Activated CD8-positive, alpha-beta T cell treated with anti-CD3 and anti-CD28 coated beads for 36 hours (primary cell): Measurements from ENCODE around the gene ODF2. TPM values are rescaled to one million over a fixed set of nuclear protein-coding genes. Genes with fewer than 3 reads are reported as not detected.
"Not testable (repeated sequence)": the region's sequence is repeated elsewhere in the genome, so short reads cannot be mapped to it uniquely, and the experiment has no call there.

Experiments
- ATAC-seq: fragments of 200-7000 bp; cut with Tn5 transposase; one replicate; pipeline ENCODE4 v1.10.0; 2021; ENCODE audit warnings: mild to moderate bottlenecking, moderate library complexity
- CTCF ChIA-PET: fragments of 350-600 bp; sonication (Branson Sonifier 250); formaldehyde crosslinking; loops from one replicate; lab custom pipeline; 2021; ENCODE audit warnings: antibody characterized with exemption; lab: Charles Lee
- POLR2A ChIA-PET: fragments of 350-600 bp; sonication (Branson Sonifier 250); formaldehyde crosslinking; loops from one replicate; lab custom pipeline; 2021; ENCODE audit warnings: antibody characterized with exemption; lab: Charles Lee
- DNase-seq: peaks from one replicate; pipeline ENCODE4 v3.0.0-alpha.2; 2020
- H3K27ac Mint-ChIP-seq: one replicate; pipeline ENCODE4 v1.8.0; 2021; ENCODE audit warnings: mild to moderate bottlenecking, mixed read lengths
- H3K27me3 Mint-ChIP-seq: one replicate; pipeline ENCODE4 v1.8.0; 2021; ENCODE audit warnings: mixed read lengths
- H3K36me3 Mint-ChIP-seq: one replicate; pipeline ENCODE4 v1.8.0; 2021; ENCODE audit warnings: low read depth, mixed read lengths
- H3K4me1 Mint-ChIP-seq: one replicate; pipeline ENCODE4 v1.8.0; 2021; ENCODE audit warnings: low read depth, mixed read lengths
- H3K4me3 Mint-ChIP-seq: one replicate; pipeline ENCODE4 v1.8.0; 2021; ENCODE audit warnings: mild to moderate bottlenecking, moderate library complexity, mixed read lengths
- H3K9me3 Mint-ChIP-seq: one replicate; pipeline ENCODE4 v1.8.0; 2021; ENCODE audit warnings: mixed read lengths
- intact Hi-C: fragments of 100-400 bp; cut with micrococcal nuclease; formaldehyde crosslinking; loops from one replicate; pipeline ENCODE4 v1.10.0; 2022
- total RNA-seq, 2 experiments: library from RNA; stranded (reverse); gene quantifications; one replicate each; pipeline ENCODE4 v1.2.3, GENCODE V29; 2021
- TF ChIP-seq, protein P1 (sequence below): fragments of 200-600 bp; IDR thresholded peaks from one replicate; pipeline ENCODE4 v1.8.0; 2022; ENCODE audit warnings: antibody characterized with exemption, mild to moderate bottlenecking

ODF2 gene
- total RNA-seq, 2 experiments from 2014 or later: 79.3 to 83.6 TPM

DNA sequence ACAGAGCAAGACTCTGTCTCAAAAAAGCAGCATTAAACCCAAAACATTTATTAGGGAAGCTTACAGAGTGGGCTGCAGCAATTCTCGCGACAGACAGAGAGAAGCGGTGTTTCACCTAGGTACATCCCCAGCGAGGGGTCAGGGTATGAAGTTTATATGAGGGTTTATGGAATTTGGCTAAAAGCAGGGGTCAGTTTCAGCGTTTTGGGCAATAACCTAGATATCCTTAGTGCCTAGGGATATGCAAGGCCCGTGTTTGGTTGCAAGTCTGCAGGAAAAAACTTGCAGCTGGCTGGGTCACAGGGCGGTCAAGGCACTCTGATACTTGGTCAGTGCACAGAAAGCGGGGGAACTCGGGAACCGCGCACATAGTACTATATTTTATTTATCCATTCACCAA is 48.1 kb downstream of the ODF2 start:
- intact Hi-C loops: loop anchor here (5.0 kb wide), 1 partner anchor 48 kb away; the partner anchor contains the start of gene SPTAN1
- peak overlapping the region; percentile 99 for H3K27ac Mint-ChIP-seq
- peaks cover 25% of the 10 kb centered on the region for H3K4me1 Mint-ChIP-seq
- peaks cover 21% of the 10 kb centered on the region for H3K36me3 Mint-ChIP-seq
- H3K9me3 Mint-ChIP-seq: no peaks in the 10 kb centered on the region
- TF ChIP-seq, protein P1, sequence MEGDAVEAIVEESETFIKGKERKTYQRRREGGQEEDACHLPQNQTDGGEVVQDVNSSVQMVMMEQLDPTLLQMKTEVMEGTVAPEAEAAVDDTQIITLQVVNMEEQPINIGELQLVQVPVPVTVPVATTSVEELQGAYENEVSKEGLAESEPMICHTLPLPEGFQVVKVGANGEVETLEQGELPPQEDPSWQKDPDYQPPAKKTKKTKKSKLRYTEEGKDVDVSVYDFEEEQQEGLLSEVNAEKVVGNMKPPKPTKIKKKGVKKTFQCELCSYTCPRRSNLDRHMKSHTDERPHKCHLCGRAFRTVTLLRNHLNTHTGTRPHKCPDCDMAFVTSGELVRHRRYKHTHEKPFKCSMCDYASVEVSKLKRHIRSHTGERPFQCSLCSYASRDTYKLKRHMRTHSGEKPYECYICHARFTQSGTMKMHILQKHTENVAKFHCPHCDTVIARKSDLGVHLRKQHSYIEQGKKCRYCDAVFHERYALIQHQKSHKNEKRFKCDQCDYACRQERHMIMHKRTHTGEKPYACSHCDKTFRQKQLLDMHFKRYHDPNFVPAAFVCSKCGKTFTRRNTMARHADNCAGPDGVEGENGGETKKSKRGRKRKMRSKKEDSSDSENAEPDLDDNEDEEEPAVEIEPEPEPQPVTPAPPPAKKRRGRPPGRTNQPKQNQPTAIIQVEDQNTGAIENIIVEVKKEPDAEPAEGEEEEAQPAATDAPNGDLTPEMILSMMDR: no peak
- DNase-seq (no peak), ATAC-seq (no peak)
- ChIA-PET POLR2A (interaction anchor here (1.5 kb wide), 1 partner anchor 267 kb away, joined by 4 read pairs; no protein-coding TSS in a partner anchor), CTCF (no interaction called here)
- H3K4me3 Mint-ChIP-seq: peak overlapping the region; percentile 92
- H3K27me3 Mint-ChIP-seq: no peaks in the 10 kb centered on the region

DNA sequence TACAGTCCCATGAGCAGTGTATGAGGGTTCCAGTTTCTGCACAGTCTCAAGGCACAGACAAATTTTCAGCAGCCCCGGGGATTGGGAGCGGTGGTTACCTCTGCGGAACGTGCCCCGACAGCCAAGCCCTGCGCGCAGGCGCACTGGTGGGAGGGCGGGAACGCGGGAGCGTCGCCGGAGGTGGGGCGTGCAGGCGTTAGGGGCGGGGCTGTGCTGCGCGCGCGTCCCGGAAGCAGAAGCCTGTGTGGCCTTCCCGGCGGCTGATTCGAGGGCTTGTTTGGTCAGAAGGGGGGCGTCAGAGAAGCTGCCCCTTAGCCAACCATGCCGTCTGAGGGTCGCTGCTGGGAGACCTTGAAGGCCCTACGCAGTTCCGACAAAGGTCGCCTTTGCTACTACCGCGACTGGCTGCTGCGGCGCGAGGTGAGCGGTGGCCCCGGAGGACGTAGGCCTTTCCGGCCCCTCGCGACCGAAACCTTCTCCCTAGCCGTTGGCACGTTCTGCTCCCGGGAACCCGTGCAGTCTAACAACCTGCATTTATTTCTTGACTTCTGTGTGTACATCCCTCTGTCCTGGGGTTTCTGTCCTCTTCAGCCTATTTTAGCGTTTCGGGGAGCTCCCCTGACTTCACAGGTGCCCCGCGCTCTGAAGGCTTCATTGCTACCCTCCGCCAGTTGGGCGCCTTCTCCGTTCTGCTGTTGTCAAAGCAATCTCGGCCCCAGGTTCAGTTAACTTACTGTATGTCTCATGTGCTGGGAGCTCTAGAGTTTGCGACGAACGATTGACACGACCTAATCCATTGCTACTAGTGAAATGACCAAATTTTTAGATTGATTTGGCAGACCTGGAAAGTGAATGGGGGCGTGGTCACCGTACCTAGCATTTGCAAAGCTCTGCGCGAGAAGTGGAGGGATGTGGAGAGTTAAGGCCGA is 48.9 kb downstream of the ODF2 start, which contains the start of gene GLE1:
Gene GLE1, plus strand, starts transcription at position 235 of the 929 bp plus-strand sequence. Its CDS starts 87 bp downstream, at position 322.
- ChIA-PET CTCF (interaction anchor here (0.6 to 1.6 kb wide), 5 partner anchors 66 to 423 kb away, joined by 3 to 9 read pairs (median 4); partner anchors contain the start of gene CERCAM), POLR2A (interaction anchor here (0.6 to 3.0 kb wide), 9 partner anchors 11 to 266 kb away, joined by 3 to 18 read pairs (median 3); partner anchors contain the start of gene SPTAN1)
- H3K27me3 Mint-ChIP-seq: no peaks in the 10 kb centered on the region
- peak within 1 kb of the TSS; percentile 92 for H3K4me3 Mint-ChIP-seq
- H3K27ac Mint-ChIP-seq: peak within 1 kb of the TSS; percentile 99
- H3K36me3 Mint-ChIP-seq: peaks cover 22% of the 10 kb centered on the region
- DNase-seq (peak; percentile 97), ATAC-seq (peak; percentile 98)
- no peaks in the 10 kb centered on the region for H3K9me3 Mint-ChIP-seq
- TF ChIP-seq, protein P1: no peak
- intact Hi-C loops: loop anchor here (5.0 kb wide), 1 partner anchor 48 kb away; the partner anchor contains the start of gene SPTAN1
- peaks cover 30% of the 10 kb centered on the region for H3K4me1 Mint-ChIP-seq

DNA sequence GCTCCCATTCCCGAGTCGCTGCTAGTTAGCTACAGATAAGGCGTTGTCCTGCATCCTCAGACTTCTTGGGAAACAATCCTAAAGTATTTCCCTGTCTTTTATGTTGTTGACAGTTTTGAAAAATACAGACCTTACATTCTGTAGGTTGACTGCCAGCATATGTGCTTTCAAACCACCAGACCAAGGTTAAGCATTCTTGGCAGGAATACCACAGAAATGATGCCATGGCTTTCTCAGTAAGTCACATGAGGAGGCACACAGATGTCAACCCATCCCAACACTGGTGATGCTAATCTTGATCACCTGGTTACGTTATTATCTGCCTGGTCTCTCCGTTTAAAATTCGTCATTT is 49.6 kb downstream of the ODF2 start:
- POLR2A ChIA-PET: interaction anchor here (0.6 to 3.0 kb wide), 7 partner anchors 10 to 87 kb away, joined by 3 to 18 read pairs (median 3); partner anchors contain the start of gene SPTAN1
- intact Hi-C loops: no loop called here
- no peak for ATAC-seq
- DNase-seq: no peak
- Mint-ChIP-seq H3K36me3 (peaks cover 15% of the 10 kb centered on the region), H3K4me1 (peaks cover 30% of the 10 kb centered on the region), H3K27ac (peak overlapping the region; percentile 99), H3K9me3 (no peaks in the 10 kb centered on the region), H3K4me3 (peak overlapping the region; percentile 92), H3K27me3 (no peaks in the 10 kb centered on the region)
- CTCF ChIA-PET: interaction anchor here (0.6 to 1.6 kb wide), 5 partner anchors 67 to 423 kb away, joined by 3 to 9 read pairs (median 4); partner anchors contain the start of gene CERCAM
- TF ChIP-seq, protein P1: no peak

DNA sequence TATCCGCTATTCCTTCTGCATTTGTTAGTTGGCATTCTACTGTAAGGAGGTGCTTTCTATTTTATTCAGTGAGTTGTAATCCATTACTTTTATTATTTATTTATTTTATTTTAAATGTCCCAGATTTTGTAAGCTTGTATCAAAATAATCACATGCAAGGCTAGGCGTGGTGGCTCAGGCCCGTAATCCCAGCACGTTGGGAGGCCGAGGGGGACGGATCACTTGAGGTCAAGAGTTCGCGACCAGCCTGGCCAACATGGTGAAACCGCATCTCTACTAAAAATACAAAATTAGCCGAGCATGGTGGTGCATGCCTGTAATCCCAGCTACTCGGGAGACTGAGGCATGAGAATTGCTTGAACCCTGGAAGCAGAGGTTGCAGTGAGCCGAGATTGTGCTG is 50.1 kb downstream of the ODF2 start:
- H3K27ac Mint-ChIP-seq, DNase-seq, H3K27me3 Mint-ChIP-seq, H3K9me3 Mint-ChIP-seq, ATAC-seq, intact Hi-C loops: not testable (repeated sequence)
- CTCF ChIA-PET: interaction anchor here (1.0 to 1.4 kb wide), 2 partner anchors 86 to 165 kb away, joined by 3 to 5 read pairs; partner anchors contain the start of gene CERCAM
- POLR2A ChIA-PET: interaction anchor here (1.1 to 3.0 kb wide), 4 partner anchors 10 to 83 kb away, joined by 3 to 18 read pairs (median 4); partner anchors contain the start of gene SPTAN1
- Mint-ChIP-seq H3K4me1 (peaks cover 30% of the 10 kb centered on the region), H3K4me3 (peak overlapping the region; percentile 92), H3K36me3 (peaks cover 12% of the 10 kb centered on the region)

DNA sequence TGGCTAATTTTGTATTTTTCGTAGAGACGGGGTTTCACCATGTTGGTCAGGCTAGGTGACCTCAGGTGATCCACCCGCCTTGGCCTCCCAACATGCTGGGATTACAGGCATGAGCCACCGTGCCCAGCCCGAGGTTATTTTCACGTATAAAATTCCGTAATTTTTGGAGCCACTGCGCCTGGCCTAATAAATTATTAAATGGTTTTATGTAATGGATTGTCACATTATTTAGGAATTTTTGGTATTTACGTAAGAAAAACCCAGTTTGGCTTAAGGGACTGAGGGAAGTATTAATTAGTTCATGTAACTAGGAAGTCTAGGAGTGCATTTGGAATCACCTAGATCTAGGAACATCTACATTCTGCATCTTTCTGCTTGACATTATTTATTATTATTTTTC is 57.0 kb downstream of the ODF2 start:
- no peak overlapping the region for H3K4me3 Mint-ChIP-seq
- ATAC-seq: no peak
- no peak overlapping the region for H3K27ac Mint-ChIP-seq
- intact Hi-C loops: no loop called here
- ChIA-PET POLR2A (interaction anchor here (0.7 kb wide), 1 partner anchor 481 kb away, joined by 3 read pairs; no protein-coding TSS in a partner anchor), CTCF (no interaction called here)
- H3K9me3 Mint-ChIP-seq: no peaks in the 10 kb centered on the region
- TF ChIP-seq, protein P1: no peak
- H3K27me3 Mint-ChIP-seq: no peaks in the 10 kb centered on the region
- H3K36me3 Mint-ChIP-seq: peaks cover 38% of the 10 kb centered on the region
- H3K4me1 Mint-ChIP-seq: peaks cover 15% of the 10 kb centered on the region
- DNase-seq: no peak
